Measurements from ENCODE around the gene TMPRSS4.
"Not testable (repeated sequence)": the region's sequence is repeated elsewhere in the genome, so short reads cannot be mapped to it uniquely, and the experiment has no call there.

The TMPRSS4 gene

GRCh38 chr11:118062181-118062580 lies 14.7 kb upstream of the TMPRSS4 start:
- ATAC-seq; H3K9me3 Mint-ChIP-seq; DNase-seq (ENCODE audit: low spot score in 2 of 2); H3K4me3 Mint-ChIP-seq; H3K36me3 Mint-ChIP-seq; H3K27ac Mint-ChIP-seq: not testable (repeated sequence)
- H3K4me1 Mint-ChIP-seq, result peaks cover 34% of the 10 kb centered on the region

- not testable (repeated sequence) for H3K36me3 Mint-ChIP-seq; DNase-seq (ENCODE audit: low spot score in 2 of 2); H3K4me3 Mint-ChIP-seq; H3K9me3 Mint-ChIP-seq; ATAC-seq
- Mint-ChIP-seq H3K27ac (peak overlapping the region; percentile 7), H3K4me1 (peaks cover 29% of the 10 kb centered on the region)
Observed at GRCh38 chr11:118062631-118063030, 14.2 kb upstream of the TMPRSS4 start.

DNA sequence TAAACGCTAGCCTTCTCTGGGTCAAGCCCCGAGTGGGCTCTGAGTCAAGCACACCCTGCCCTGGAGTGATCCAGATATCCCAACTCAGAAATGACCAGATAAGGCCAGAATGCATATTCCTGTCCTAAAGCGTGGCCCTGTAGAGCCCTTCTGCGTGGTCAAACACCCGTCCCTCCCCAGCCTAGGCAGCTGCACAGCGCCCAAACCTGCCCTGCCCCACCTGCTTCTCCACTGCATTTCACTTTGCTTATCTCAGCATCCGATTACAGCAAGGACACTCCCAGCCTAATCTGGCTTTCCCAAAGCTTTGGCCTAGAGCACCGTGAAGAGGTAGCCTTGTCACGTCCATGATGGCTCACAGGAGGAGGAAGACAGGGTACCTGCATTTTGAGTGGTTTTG lies 11.9 kb upstream of the TMPRSS4 start:
- H3K27ac Mint-ChIP-seq, result no peak overlapping the region
- ATAC-seq, result no peak
- H3K9me3 Mint-ChIP-seq, result no peaks in the 10 kb centered on the region
- H3K4me3 Mint-ChIP-seq, result no peak overlapping the region
- H3K36me3 Mint-ChIP-seq, result no peaks in the 10 kb centered on the region
- no peak for DNase-seq (ENCODE audit: low spot score in 2 of 2)
- peaks cover 20% of the 10 kb centered on the region for H3K4me1 Mint-ChIP-seq

- Mint-ChIP-seq H3K27ac (no peak overlapping the region), H3K36me3 (no peaks in the 10 kb centered on the region), H3K4me3 (no peak overlapping the region), H3K9me3 (no peaks in the 10 kb centered on the region), H3K4me1 (peaks cover 17% of the 10 kb centered on the region)
- DNase-seq (ENCODE audit: low spot score in 2 of 2), result no peak
- ATAC-seq, result no peak
Observed at GRCh38 chr11:118065384-118065783, 11.5 kb upstream of the TMPRSS4 start.

DNA sequence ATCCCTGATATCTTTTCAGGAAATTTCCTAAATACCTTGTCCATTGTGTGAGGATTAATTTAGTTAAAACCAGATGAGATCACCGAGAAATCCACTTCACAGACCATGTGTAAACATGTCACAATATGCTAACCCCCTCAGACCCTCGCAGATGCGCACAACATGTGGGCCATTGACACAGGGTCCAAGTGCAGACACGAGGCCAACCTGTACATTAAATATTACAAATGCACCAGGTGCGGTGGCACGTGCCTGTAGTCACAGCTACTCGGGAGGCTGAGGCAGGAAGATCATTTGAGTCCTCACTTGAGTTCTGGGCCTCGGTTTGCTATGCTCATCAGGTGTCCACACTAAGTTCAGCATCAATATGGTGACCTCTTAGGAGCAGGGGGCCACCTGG lies 9.9 kb upstream of the TMPRSS4 start:
- ATAC-seq (no peak), DNase-seq (ENCODE audit: low spot score in 2 of 2) (no peak)
- Mint-ChIP-seq H3K36me3 (no peaks in the 10 kb centered on the region), H3K4me3 (no peak overlapping the region), H3K9me3 (no peaks in the 10 kb centered on the region), H3K4me1 (peaks cover 17% of the 10 kb centered on the region), H3K27ac (no peak overlapping the region)

- Mint-ChIP-seq H3K4me1 (peaks cover 17% of the 10 kb centered on the region), H3K9me3 (no peaks in the 10 kb centered on the region), H3K27ac (no peak overlapping the region), H3K4me3 (no peak overlapping the region), H3K36me3 (no peaks in the 10 kb centered on the region)
- no peak for ATAC-seq
- DNase-seq (ENCODE audit: low spot score in 2 of 2), result no peak
Observed at GRCh38 chr11:118068206-118068944, 8.5 kb upstream of the TMPRSS4 start.

DNA sequence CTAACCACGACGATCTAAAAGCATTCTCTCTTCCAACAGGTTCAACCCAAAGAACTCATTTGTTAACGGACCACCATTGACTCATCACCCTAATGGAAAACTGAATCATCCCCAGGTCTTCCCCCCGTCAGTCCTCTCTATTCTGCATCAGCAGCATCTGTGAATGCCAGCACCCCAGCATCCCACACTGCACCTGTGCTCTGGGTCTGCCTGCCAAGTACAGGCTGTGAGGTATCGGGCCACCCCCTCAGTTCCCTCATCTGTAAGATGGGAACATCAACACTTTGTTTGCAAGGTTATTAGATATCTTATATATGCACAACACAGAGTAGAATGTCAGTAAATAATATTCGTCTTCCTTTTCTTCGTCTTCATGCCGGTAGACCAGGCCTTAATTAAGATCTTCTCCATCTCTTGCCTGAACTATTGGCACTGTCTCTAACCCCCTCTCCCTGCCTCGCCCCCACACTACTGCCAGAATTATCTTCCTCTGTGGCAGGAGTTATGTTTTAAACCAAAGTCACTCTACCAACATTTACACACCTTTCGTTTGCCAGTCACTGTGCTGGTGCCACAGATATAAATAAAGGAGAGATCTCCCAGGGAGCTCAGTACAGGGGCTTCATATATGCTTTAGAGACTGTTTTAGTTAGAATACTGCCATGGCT lies 7.8 kb upstream of the TMPRSS4 start:
- H3K4me1 Mint-ChIP-seq, result peaks cover 17% of the 10 kb centered on the region
- H3K27ac Mint-ChIP-seq, result no peak overlapping the region
- H3K36me3 Mint-ChIP-seq, result no peaks in the 10 kb centered on the region
- H3K9me3 Mint-ChIP-seq, result no peaks in the 10 kb centered on the region
- DNase-seq (ENCODE audit: low spot score in 2 of 2) (no peak), ATAC-seq (no peak)
- no peak overlapping the region for H3K4me3 Mint-ChIP-seq

- no peak for DNase-seq (ENCODE audit: low spot score in 2 of 2)
- Mint-ChIP-seq H3K27ac (peak overlapping the region; percentile 49), H3K9me3 (no peaks in the 10 kb centered on the region), H3K4me1 (peaks cover 4% of the 10 kb centered on the region), H3K4me3 (no peak overlapping the region), H3K36me3 (no peaks in the 10 kb centered on the region)
- no peak for ATAC-seq
Observed at GRCh38 chr11:118071416-118072030, 5.4 kb upstream of the TMPRSS4 start.

DNA sequence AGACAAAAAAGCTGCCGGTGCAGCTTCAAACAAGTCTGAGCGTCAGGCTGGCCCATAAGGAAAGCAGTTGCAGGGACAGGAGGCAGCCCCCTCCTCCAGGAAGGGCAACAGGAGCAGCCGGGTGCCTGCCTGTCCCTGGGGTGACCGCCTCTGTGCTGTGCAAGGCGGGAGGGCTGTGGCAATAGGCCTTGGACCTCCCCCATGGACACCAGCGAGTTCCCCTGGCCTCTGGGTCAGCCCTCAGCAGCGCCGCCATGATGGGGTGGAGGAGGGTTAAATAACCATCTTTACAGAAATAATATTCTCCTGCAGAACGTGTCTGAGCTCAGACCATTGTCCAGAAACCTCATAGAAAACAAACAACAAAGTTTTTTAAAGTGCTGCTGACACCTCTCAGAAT lies 3.3 kb upstream of the TMPRSS4 start:
- DNase-seq (ENCODE audit: low spot score in 2 of 2) (no peak), ATAC-seq (no peak)
- Mint-ChIP-seq H3K9me3 (no peaks in the 10 kb centered on the region), H3K4me1 (peaks cover 12% of the 10 kb centered on the region), H3K27ac (no peak overlapping the region), H3K36me3 (no peaks in the 10 kb centered on the region), H3K4me3 (no peak overlapping the region)

GRCh38 chr11:118074091-118074685 lies 2.7 kb upstream of the TMPRSS4 start:
- no peak for DNase-seq (ENCODE audit: low spot score in 2 of 2)
- H3K36me3 Mint-ChIP-seq, result no peaks in the 10 kb centered on the region
- no peak for ATAC-seq
- H3K9me3 Mint-ChIP-seq, result no peaks in the 10 kb centered on the region
- H3K4me3 Mint-ChIP-seq, result no peak overlapping the region
- peaks cover 14% of the 10 kb centered on the region for H3K4me1 Mint-ChIP-seq
- no peak overlapping the region for H3K27ac Mint-ChIP-seq

DNA sequence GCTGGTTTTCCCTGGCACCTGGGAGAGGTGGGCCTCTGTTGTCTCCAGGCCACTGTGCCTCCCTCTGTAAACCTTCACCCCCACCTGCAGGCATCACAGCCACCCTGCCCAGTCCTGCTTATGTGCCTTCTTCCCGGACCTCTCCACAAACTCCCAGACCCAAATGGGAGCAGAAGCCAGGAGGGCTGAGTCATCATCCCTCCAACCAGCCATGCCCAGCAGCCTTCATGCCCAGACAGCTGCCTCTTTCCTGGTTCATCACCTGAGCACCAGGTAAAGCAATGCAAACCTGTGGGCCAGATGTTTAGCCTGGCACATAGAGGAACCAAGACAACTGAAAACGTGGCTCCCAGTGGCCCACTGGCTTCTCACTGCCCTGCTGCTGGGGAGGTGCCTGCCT lies 2.1 kb upstream of the TMPRSS4 start:
- ATAC-seq, result no peak

GRCh38 chr11:118078911-118079411 lies 2.1 kb downstream of the TMPRSS4 start:
- no peaks in the 10 kb centered on the region for H3K9me3 Mint-ChIP-seq
- DNase-seq (ENCODE audit: low spot score in 2 of 2) (no peak), ATAC-seq (no peak)
- H3K36me3 Mint-ChIP-seq, result no peaks in the 10 kb centered on the region
- no peak overlapping the region for H3K4me3 Mint-ChIP-seq
- H3K27ac Mint-ChIP-seq, result peak overlapping the region; percentile 70
- peaks cover 40% of the 10 kb centered on the region for H3K4me1 Mint-ChIP-seq

More for the DNA sequence above, 2.1 kb upstream of the TMPRSS4 start:
- Mint-ChIP-seq H3K4me1 (peaks cover 20% of the 10 kb centered on the region), H3K9me3 (no peaks in the 10 kb centered on the region), H3K36me3 (no peaks in the 10 kb centered on the region), H3K4me3 (no peak overlapping the region), H3K27ac (peak overlapping the region; percentile 5)
- no peak for DNase-seq (ENCODE audit: low spot score in 2 of 2)

- Mint-ChIP-seq H3K4me1 (peaks cover 44% of the 10 kb centered on the region), H3K36me3 (no peaks in the 10 kb centered on the region), H3K4me3 (no peak overlapping the region), H3K27ac (peak overlapping the region; percentile 70), H3K9me3 (no peaks in the 10 kb centered on the region)
- ATAC-seq (peak; percentile 66), DNase-seq (ENCODE audit: low spot score in 2 of 2) (no peak)
Observed at GRCh38 chr11:118079491-118079890, 2.6 kb downstream of the TMPRSS4 start.

DNA sequence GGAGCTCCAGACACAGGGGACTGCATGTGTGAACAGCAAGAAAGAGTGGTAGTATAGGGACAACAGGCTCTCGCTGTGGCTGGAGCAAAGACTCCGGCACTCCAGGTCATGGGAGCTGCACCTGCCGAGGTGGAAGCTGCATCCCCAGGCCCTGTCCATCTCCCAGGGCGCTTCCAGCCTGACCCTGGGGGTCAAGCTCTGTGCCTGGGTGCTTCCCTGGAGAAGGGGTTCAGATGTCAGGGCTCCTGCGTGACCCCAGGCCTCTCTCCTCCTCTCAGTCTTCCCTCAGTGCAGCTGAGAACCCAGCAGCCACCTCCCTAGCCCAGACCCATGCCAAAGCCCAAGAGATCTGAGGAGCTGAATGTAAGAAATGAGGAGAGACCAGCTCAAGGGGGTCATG lies 3.4 kb downstream of the TMPRSS4 start:
- no peak for ATAC-seq
- Mint-ChIP-seq H3K9me3 (no peaks in the 10 kb centered on the region), H3K4me1 (peaks cover 44% of the 10 kb centered on the region), H3K36me3 (no peaks in the 10 kb centered on the region), H3K4me3 (no peak overlapping the region), H3K27ac (peak overlapping the region; percentile 70)
- no peak for DNase-seq (ENCODE audit: low spot score in 2 of 2)

DNA sequence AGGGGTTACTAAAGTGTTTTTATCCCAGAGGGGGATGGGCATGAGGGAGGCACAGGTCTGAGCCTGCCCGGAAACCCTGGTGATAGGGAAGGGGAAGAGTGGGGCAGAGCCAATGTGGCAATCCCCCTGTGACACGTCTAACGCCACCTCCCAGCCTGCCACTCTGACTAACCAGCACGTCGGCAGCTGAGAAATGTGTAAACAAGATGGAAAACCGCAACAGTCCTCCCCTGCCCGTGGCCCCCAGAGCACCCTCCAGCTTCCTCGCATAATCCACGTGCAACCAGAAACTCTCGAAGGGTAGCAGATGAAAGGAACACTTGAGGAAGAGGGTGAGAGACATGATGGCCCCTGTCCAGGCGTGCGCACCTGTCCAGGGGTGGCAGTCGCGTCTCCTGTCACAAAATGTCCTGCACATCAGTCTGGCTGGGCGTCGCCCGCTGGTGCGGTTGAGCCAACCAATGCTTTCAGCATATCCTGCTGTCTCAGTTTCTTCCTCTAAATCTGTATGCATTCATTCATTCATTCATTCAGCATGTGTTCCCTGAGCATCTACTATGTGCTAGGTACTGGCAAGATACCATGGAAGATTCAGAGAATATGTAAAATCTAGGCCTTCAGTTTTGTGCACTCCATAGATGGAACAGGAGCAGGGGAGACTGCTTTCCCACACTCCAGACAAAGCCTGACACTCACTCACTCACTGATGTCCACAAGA lies 4.5 kb downstream of the TMPRSS4 start:
- DNase-seq (ENCODE audit: low spot score in 2 of 2) (no peak), ATAC-seq (peak; percentile 53)
- Mint-ChIP-seq H3K4me3 (no peak overlapping the region), H3K27ac (peak overlapping the region; percentile 70), H3K4me1 (peaks cover 41% of the 10 kb centered on the region), H3K9me3 (no peaks in the 10 kb centered on the region), H3K36me3 (no peaks in the 10 kb centered on the region)

All from stimulated activated effector memory CD8-positive, alpha-beta T cell treated with anti-CD3 and anti-CD28 coated beads, Interleukin-12 subunit alpha, Interleukin-12 subunit beta, amount 100 ng/mL, for 72 hours (primary cell).